Adrenal gland (tissue), 5 donors: ENCODE measurements around the gene ZNF230.

Experiments used
- POLR2A ChIP-seq, 2 donors: fragments of 450-650 bp; IDR thresholded peaks; one replicate each; pipeline ENCODE4 v1.6.1; 2017; ENCODE audit warnings: antibody characterized with exemption in 2 of 2, mild to moderate bottlenecking in 2 of 2, moderate library complexity in 1 of 2
- TF ChIP-seq, protein P1 (sequence below), 6 experiments: fragments of 450-650 bp in 4 of 6; fragments of 200-600 bp in 2 of 6; sonication (generic) in 1 of 6; IDR thresholded peaks; 1 replicate in 5 of 6; 2 replicates in 1 of 6; pipeline versions ENCODE4 v1.5.1 to v1.8.0; 2016 to 2021; ENCODE audit warnings: antibody characterized with exemption in 6 of 6, mild to moderate bottlenecking in 2 of 6, moderate library complexity in 1 of 6
- donor health status: DM: no; HTN: no; CAD: no.

DNA sequence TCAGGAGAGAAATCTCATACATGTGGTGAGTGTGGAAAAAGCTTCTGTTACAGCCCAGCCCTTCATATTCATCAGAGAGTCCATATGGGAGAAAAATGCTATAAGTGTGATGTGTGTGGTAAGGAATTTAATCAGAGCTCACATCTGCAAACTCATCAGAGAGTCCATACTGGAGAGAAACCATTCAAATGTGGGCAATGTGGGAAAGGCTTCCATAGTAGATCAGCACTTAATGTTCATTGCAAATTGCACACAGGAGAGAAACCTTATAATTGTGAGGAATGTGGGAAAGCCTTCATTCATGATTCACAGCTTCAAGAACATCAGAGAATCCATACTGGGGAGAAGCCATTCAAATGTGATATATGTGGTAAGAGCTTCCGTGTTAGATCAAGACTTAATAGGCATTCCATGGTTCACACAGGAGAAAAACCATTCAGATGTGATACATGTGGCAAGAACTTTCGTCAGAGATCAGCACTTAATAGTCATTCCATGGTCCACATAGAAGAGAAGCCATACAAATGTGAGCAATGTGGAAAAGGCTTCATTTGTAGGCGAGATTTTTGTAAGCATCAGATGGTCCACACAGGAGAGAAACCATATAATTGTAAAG is 36.6 kb upstream of the ZNF230 start:
- TF ChIP-seq POLR2A (IDR thresholded peaks at IDR 0.05): no peak
- TF ChIP-seq, protein P1, sequence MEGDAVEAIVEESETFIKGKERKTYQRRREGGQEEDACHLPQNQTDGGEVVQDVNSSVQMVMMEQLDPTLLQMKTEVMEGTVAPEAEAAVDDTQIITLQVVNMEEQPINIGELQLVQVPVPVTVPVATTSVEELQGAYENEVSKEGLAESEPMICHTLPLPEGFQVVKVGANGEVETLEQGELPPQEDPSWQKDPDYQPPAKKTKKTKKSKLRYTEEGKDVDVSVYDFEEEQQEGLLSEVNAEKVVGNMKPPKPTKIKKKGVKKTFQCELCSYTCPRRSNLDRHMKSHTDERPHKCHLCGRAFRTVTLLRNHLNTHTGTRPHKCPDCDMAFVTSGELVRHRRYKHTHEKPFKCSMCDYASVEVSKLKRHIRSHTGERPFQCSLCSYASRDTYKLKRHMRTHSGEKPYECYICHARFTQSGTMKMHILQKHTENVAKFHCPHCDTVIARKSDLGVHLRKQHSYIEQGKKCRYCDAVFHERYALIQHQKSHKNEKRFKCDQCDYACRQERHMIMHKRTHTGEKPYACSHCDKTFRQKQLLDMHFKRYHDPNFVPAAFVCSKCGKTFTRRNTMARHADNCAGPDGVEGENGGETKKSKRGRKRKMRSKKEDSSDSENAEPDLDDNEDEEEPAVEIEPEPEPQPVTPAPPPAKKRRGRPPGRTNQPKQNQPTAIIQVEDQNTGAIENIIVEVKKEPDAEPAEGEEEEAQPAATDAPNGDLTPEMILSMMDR (IDR thresholded peaks at IDR 0.05): no peak
